Smooth muscle cell (in vitro differentiated cells): Measurements from ENCODE around the gene LIN7B. TPM values are rescaled to one million over a fixed set of nuclear protein-coding genes. Genes with fewer than 3 reads are reported as not detected.

ENCODE experiments used
- DNase-seq: peaks from one replicate; lab custom pipeline; 2025; ENCODE audit not compliant: unreplicated experiment; lab: John Stamatoyannopoulos, UW
- H2AFZ ChIP-seq: fragments of 200-600 bp; sonication (generic); 2 replicates; pipeline ENCODE4 v1.6.0; 2016; ENCODE audit warnings: antibody characterized with exemption, low read depth, mild to moderate bottlenecking
- H3F3A ChIP-seq: fragments of 200-600 bp; sonication (generic); 2 replicates; pipeline ENCODE4 v1.6.0; 2017; ENCODE audit warnings: antibody characterized with exemption, low read depth
- H3K27ac ChIP-seq: fragments of 200-600 bp; sonication (generic); 2 replicates; pipeline ENCODE4 v1.5.1; 2016; ENCODE audit warnings: low read depth, mild to moderate bottlenecking
- H3K27me3 ChIP-seq: fragments of 200-600 bp; sonication (generic); 2 replicates; pipeline ENCODE4 v1.6.1; 2016; ENCODE audit warnings: low read depth, mild to moderate bottlenecking
- H3K36me3 ChIP-seq: fragments of 200-600 bp; sonication (generic); 2 replicates; pipeline ENCODE4 v1.5.1; 2016; ENCODE audit warnings: low read depth
- H3K4me1 ChIP-seq: fragments of 200-600 bp; sonication (generic); 2 replicates; pipeline ENCODE4 v1.5.1; 2016; ENCODE audit warnings: low read depth
- H3K4me2 ChIP-seq: fragments of 200-600 bp; sonication (generic); 2 replicates; pipeline ENCODE4 v1.6.0; 2016; ENCODE audit warnings: mild to moderate bottlenecking
- H3K4me3 ChIP-seq: fragments of 200-600 bp; sonication (generic); 2 replicates; pipeline ENCODE4 v1.5.1; 2016; ENCODE audit warnings: mild to moderate bottlenecking
- H3K79me2 ChIP-seq: fragments of 200-600 bp; sonication (generic); 2 replicates; pipeline ENCODE4 v1.6.0; 2016; ENCODE audit warnings: low read depth, mild to moderate bottlenecking
- H3K9ac ChIP-seq: fragments of 200-600 bp; sonication (generic); 2 replicates; pipeline ENCODE4 v1.6.0; 2016; ENCODE audit warnings: low read depth
- H3K9me3 ChIP-seq: fragments of 200-600 bp; sonication (generic); replicated peaks from 2 replicates; pipeline ENCODE4 v1.5.1; 2016; ENCODE audit warnings: low read depth
- H4K20me1 ChIP-seq: fragments of 200-600 bp; sonication (generic); 2 replicates; pipeline ENCODE4 v1.6.0; 2016; ENCODE audit warnings: low read depth
- CTCF ChIP-seq: fragments of 200-600 bp; sonication (generic); IDR thresholded peaks from 2 replicates; pipeline ENCODE4 v1.5.1; 2017; ENCODE audit warnings: borderline replicate concordance, mild to moderate bottlenecking, antibody characterized with exemption; ENCODE audit not compliant: insufficient read depth, poor library complexity, severe bottlenecking
- WGBS: methylation state at CpG from one replicate; pipeline ENCODE4 v1.1.7; 2016; ENCODE audit warnings: low lambda C conversion rate; 5-methylcytosine and 5-hydroxymethylcytosine counted together
- polyA plus RNA-seq: library from polyadenylated mRNA; unstranded; fragments of >200 nt; fragmentation: Nextera tagmentation; extraction: Ambion mirVana; gene quantifications from 2 replicates; pipeline ENCODE4 v1.2.1, GENCODE V29; 2016
- total RNA-seq: library from RNA; depleted of rRNA; stranded (reverse); fragments of >200 nt; gene quantifications from 2 replicates; pipeline ENCODE4 v1.2.3, GENCODE V29; 2014

LIN7B gene
- total and polyA plus RNA-seq, 2 experiments from 2014 or later, result 11.7 to 24.7 TPM

- H3F3A ChIP-seq, result peaks cover 22% of the 10 kb centered on the region
- no peaks in the 10 kb centered on the region for H3K9me3 ChIP-seq
- H4K20me1 ChIP-seq, result peaks cover 99% of the 10 kb centered on the region
- H3K79me2 ChIP-seq, result peaks cover 69% of the 10 kb centered on the region
- DNase-seq, result no peak
- no peak overlapping the region for H3K9ac ChIP-seq
- no peaks in the 10 kb centered on the region for H3K36me3 ChIP-seq
- no peak overlapping the region for H3K27ac ChIP-seq
- H3K4me2 ChIP-seq, result no peak overlapping the region
- 94% methylated on average over 23 of the region's 23 CpGs for WGBS
- H3K27me3 ChIP-seq, result no peaks in the 10 kb centered on the region
- no peak for TF ChIP-seq CTCF
- no peak overlapping the region for H3K4me3 ChIP-seq
- H3K4me1 ChIP-seq, result no peaks in the 10 kb centered on the region
- no peak overlapping the region for H2AFZ ChIP-seq
Observed at GRCh38 chr19:49094505-49095482, 19.4 kb upstream of the LIN7B start.

- DNase-seq, result peak; percentile 23
- peaks cover 95% of the 10 kb centered on the region for H4K20me1 ChIP-seq
- H3K36me3 ChIP-seq, result no peaks in the 10 kb centered on the region
- no peak overlapping the region for H3K4me2 ChIP-seq
- peaks cover 41% of the 10 kb centered on the region for H3K79me2 ChIP-seq
- no peak overlapping the region for H3K9ac ChIP-seq
- H2AFZ ChIP-seq, result no peak overlapping the region
- no peaks in the 10 kb centered on the region for H3K27me3 ChIP-seq
- no peak overlapping the region for H3K4me3 ChIP-seq
- H3K27ac ChIP-seq, result no peak overlapping the region
- no peaks in the 10 kb centered on the region for H3K9me3 ChIP-seq
- TF ChIP-seq CTCF, result peak; percentile 98
- 64% methylated on average over 8 of the region's 8 CpGs for WGBS
- peaks cover 22% of the 10 kb centered on the region for H3F3A ChIP-seq
- no peaks in the 10 kb centered on the region for H3K4me1 ChIP-seq
Observed at GRCh38 chr19:49097453-49098288, 16.5 kb upstream of the LIN7B start.

- Histone ChIP-seq H3K4me3 (no peak overlapping the region), H3K27me3 (no peaks in the 10 kb centered on the region), H3K4me1 (no peaks in the 10 kb centered on the region), H3K9me3 (no peaks in the 10 kb centered on the region), H3K79me2 (peaks cover 32% of the 10 kb centered on the region), H3F3A (peaks cover 22% of the 10 kb centered on the region), H3K36me3 (no peaks in the 10 kb centered on the region), H3K4me2 (no peak overlapping the region), H3K9ac (no peak overlapping the region), H4K20me1 (peaks cover 90% of the 10 kb centered on the region), H3K27ac (no peak overlapping the region), H2AFZ (no peak overlapping the region)
- DNase-seq, result no peak
- WGBS, result 97% methylated on average over 4 of the region's 4 CpGs
- TF ChIP-seq CTCF, result no peak
Observed at GRCh38 chr19:49098795-49099194, 15.4 kb upstream of the LIN7B start.
